HEK293T (cell line): ENCODE results near the gene VPS37B.
"Not testable (repeated sequence)": the region's sequence is repeated elsewhere in the genome, so short reads cannot be mapped to it uniquely, and the experiment has no call there.

Experiments used
- CTCF ChIA-PET: fragments of 350-600 bp; formaldehyde crosslinking; extraction: SDS; loops from one replicate; lab custom pipeline; 2021; ENCODE audit warnings: antibody characterized with exemption, inconsistent platforms; lab: Yijun Ruan, JAX
- POLR2A ChIA-PET: fragments of 350-600 bp; formaldehyde crosslinking; extraction: SDS; loops from one replicate; lab custom pipeline; 2020; ENCODE audit warnings: antibody characterized with exemption, inconsistent platforms; lab: Yijun Ruan, JAX
- DNase-seq: peaks from one replicate; pipeline ENCODE4 v3.0.0; 2012; ENCODE audit warnings: mixed read lengths; ENCODE audit errors: extremely low spot score
- ARNT ChIP-seq: fragments of 450-650 bp; IDR thresholded peaks from 2 replicates; pipeline ENCODE4 v1.6.1; 2017; ENCODE audit warnings: mild to moderate bottlenecking
- BHLHE40 ChIP-seq: fragments of 450-650 bp; IDR thresholded peaks from 2 replicates; pipeline ENCODE4 v1.6.1; 2016; ENCODE audit warnings: mild to moderate bottlenecking, moderate library complexity, borderline replicate concordance
- CTBP1 ChIP-seq: fragments of 450-650 bp; IDR thresholded peaks from 2 replicates; pipeline ENCODE4 v1.6.1; 2016; ENCODE audit warnings: borderline replicate concordance
- ELF4 ChIP-seq: fragments of 450-650 bp; IDR thresholded peaks from 2 replicates; pipeline ENCODE4 v1.6.1; 2017; ENCODE audit warnings: antibody characterized with exemption
- FOXA1 ChIP-seq: fragments of 450-650 bp; IDR thresholded peaks from 2 replicates; pipeline ENCODE4 v1.6.1; 2016; ENCODE audit warnings: mild to moderate bottlenecking
- FOXK2 ChIP-seq: fragments of 450-650 bp; IDR thresholded peaks from 2 replicates; pipeline ENCODE4 v1.6.1; 2016; ENCODE audit warnings: mild to moderate bottlenecking
- FOXM1 ChIP-seq: fragments of 450-650 bp; IDR thresholded peaks from 2 replicates; pipeline ENCODE4 v1.6.1; 2017; ENCODE audit warnings: mild to moderate bottlenecking, borderline replicate concordance
- HDGF ChIP-seq: fragments of 450-650 bp; IDR thresholded peaks from 2 replicates; pipeline ENCODE4 v1.6.1; 2017; ENCODE audit warnings: antibody characterized with exemption, borderline replicate concordance
- L3MBTL2 ChIP-seq: fragments of 450-650 bp; conservative IDR thresholded peaks from 2 replicates; pipeline ENCODE4 v1.6.1; 2016; ENCODE audit warnings: mild to moderate bottlenecking
- LEF1 ChIP-seq: fragments of 450-650 bp; IDR thresholded peaks from 2 replicates; pipeline ENCODE4 v1.6.1; 2017; ENCODE audit warnings: mild to moderate bottlenecking, borderline replicate concordance
- NFRKB ChIP-seq: fragments of 450-650 bp; IDR thresholded peaks from 2 replicates; pipeline ENCODE4 v1.6.1; 2016; ENCODE audit warnings: mild to moderate bottlenecking, moderate library complexity
- SP1 ChIP-seq: fragments of 450-650 bp; IDR thresholded peaks from 2 replicates; pipeline ENCODE4 v1.6.1; 2017
- SUZ12 ChIP-seq: fragments of 450-650 bp; IDR thresholded peaks from 2 replicates; pipeline ENCODE4 v1.6.1; 2016; ENCODE audit warnings: mild to moderate bottlenecking
- TARDBP ChIP-seq: fragments of 450-650 bp; IDR thresholded peaks from 2 replicates; pipeline ENCODE4 v1.6.1; 2016
- ZNF384 ChIP-seq: fragments of 450-650 bp; IDR thresholded peaks from 2 replicates; pipeline ENCODE4 v1.6.1; 2016
- TF ChIP-seq, protein P1 (sequence below): fragments of 450-650 bp; IDR thresholded peaks from 2 replicates; pipeline ENCODE4 v1.6.1; 2016

The VPS37B gene, protein sequence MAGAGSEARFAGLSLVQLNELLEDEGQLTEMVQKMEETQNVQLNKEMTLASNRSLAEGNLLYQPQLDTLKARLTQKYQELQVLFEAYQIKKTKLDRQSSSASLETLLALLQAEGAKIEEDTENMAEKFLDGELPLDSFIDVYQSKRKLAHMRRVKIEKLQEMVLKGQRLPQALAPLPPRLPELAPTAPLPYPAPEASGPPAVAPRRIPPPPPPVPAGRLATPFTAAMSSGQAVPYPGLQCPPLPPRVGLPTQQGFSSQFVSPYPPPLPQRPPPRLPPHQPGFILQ

DNA sequence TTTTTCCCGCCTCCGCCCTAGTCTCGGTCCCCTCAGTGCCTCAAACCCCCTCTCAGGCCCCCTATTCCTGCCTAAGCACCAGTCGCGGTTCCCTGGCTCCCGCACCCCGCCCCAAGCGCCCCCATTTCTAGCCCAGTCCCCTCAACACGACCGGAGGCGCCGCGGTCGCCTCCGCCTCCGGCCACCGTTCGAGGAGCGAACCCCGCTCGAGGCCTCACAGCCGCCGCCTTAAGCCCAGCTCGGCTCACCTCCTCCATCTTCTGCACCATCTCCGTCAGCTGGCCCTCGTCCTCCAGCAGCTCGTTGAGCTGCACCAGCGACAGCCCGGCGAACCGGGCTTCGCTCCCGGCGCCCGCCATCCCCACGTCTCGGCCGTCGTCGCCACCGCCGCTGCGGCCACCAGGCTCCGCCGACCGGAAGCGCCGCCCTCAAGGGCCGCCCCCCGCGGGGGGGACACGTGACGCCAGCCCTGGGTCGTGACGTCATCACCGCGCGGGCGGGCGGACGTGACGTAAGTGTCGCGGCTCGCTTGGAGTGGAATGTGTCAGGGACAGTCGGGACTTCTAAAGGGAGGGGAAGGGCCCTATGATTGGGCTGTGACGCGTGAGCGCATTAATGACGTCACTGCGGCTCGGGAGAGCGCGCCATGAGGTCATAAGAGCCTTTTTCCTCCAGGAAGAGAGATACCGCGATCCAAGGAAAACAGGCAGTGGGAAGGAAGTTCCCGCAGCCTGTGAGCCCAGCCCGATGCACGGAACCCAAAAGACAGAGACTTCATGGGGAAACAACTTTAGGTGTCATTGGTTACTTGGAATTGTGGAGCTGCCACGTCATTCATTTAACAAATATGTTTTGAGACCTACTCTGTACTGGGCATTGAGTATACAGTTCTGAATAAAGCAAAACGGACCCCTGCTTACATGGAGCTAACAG is at the start of gene VPS37B:
VPS37B (minus strand) TSS at position 421 of the 933 bp plus-strand sequence; CDS start at position 359, 62 bp downstream.
- ChIA-PET CTCF (interaction anchor here (1.3 kb wide), 1 partner anchor 16 kb away, joined by 6 read pairs; no protein-coding TSS in a partner anchor), POLR2A (interaction anchor here (1.1 kb wide), 1 partner anchor 337 kb away, joined by 3 read pairs; the partner anchor contains the start of genes MPHOSPH9 and MTRFR)
- no peak for TF ChIP-seq SUZ12
- TF ChIP-seq, protein P1, sequence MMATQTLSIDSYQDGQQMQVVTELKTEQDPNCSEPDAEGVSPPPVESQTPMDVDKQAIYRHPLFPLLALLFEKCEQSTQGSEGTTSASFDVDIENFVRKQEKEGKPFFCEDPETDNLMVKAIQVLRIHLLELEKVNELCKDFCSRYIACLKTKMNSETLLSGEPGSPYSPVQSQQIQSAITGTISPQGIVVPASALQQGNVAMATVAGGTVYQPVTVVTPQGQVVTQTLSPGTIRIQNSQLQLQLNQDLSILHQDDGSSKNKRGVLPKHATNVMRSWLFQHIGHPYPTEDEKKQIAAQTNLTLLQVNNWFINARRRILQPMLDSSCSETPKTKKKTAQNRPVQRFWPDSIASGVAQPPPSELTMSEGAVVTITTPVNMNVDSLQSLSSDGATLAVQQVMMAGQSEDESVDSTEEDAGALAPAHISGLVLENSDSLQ = peak; percentile 31; the same call in 1 of the 2 replicates
- TF ChIP-seq ARNT = 0 out of 2 replicates have a peak, but pooled peaks have one; percentile 20
- TF ChIP-seq L3MBTL2 = peak; percentile 62
- TF ChIP-seq CTBP1 = no peak; the same call in 1 of the 2 replicates
- peak; percentile 99 for TF ChIP-seq TARDBP
- TF ChIP-seq SP1 = no peak
- TF ChIP-seq ELF4 = no peak
- TF ChIP-seq HDGF = no peak
- TF ChIP-seq FOXM1 = peak; percentile 63; the same call in 1 of the 2 replicates
- no peak for TF ChIP-seq LEF1
- no peak for TF ChIP-seq ZNF384
- DNase-seq = peak; percentile 92

DNA sequence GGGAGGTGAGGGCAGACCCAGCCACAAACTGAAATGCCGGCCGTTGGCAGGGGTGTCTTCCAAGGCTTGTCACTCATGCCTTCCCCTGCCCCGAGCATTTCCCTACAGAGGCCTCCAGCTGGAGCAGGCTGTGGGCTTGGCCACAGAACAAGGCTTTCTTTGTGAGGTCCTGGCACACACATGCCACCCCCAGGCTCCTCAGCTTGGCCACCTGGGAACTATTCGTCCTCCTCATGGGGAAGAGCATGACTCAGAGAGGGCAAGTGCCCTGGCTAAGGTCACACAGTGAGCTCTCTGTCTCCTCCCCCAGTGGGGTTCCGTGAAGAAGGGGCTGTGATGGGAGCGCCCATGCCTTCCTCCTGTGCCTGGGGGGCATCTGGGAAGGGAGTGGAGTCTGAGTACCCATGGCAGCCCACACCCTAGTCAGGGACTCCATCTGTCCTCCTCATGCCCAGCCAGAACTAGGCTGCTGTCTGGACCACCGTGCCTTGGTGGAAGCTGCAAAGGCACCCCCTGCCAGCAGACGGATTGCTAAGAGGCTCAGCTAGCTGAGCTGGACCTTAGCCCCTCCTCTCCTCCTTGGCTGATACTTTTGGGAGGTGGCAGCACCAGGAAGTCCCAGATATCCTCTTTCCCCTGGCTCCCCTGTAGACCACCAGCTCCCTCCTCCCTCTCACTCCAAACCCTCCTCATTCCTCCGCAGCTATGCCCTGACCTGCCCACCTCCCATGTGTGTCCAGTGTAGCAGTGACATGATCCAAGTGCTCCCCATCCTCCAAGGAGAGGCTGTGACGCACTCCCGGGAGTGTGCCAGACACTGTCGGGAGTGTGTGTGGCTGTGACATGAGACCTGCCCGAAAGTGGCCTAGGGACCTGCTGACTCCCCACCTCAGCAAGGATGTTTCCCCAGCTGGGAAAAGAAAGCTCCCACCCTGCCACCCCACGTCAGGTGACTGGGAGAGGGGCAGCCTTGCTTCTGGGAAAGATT is 49.0 kb upstream of the VPS37B start:
- TF ChIP-seq ZNF384 = no peak
- TF ChIP-seq SP1 = no peak
- TF ChIP-seq, protein P1 = no peak
- no peak for TF ChIP-seq FOXA1
- TF ChIP-seq FOXK2 = no peak
- no peak for TF ChIP-seq HDGF
- TF ChIP-seq LEF1 = no peak
- TF ChIP-seq ELF4 = no peak
- TF ChIP-seq CTBP1 = no peak
- no peak for TF ChIP-seq FOXM1
- no peak for TF ChIP-seq BHLHE40
- no peak for TF ChIP-seq SUZ12
- no peak for TF ChIP-seq TARDBP
- TF ChIP-seq L3MBTL2 = no peak
- TF ChIP-seq NFRKB = no peak
- no peak for TF ChIP-seq ARNT
- DNase-seq = no peak
- ChIA-PET CTCF (interaction anchor here (0.6 to 1.0 kb wide), 2 partner anchors 10 to 152 kb away, joined by 3 to 7 read pairs; no protein-coding TSS in a partner anchor), POLR2A (no interaction called here)

DNA sequence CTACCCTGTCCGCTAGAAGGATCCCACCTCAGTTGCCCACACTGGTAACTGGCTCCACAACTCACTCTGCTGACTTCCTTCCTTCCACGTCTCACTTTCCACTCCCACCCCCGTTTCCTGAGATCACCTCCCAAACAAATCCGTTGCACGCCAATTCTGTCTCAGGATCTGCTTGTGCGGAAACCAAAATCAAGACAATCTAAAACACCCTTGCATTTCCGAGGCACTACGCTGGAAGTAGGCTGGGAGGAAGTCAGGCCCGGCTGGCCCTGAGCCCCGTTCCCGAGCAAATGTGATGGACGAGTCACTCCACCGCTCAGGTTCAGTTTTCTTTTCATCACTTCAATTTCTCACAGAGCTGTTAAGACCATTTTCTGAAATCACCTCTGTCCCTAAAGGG is 47.3 kb upstream of the VPS37B start:
- TF ChIP-seq, protein P1 = no peak
- TF ChIP-seq HDGF (no peak), CTBP1 (no peak), ELF4 (no peak), ARNT (no peak), L3MBTL2 (no peak), NFRKB (no peak), SP1 (no peak), TARDBP (no peak), FOXM1 (no peak), ZNF384 (no peak), BHLHE40 (no peak), FOXA1 (no peak), FOXK2 (no peak), LEF1 (no peak), SUZ12 (no peak)
- ChIA-PET POLR2A (no interaction called here), CTCF (no interaction called here)
- DNase-seq = no peak

DNA sequence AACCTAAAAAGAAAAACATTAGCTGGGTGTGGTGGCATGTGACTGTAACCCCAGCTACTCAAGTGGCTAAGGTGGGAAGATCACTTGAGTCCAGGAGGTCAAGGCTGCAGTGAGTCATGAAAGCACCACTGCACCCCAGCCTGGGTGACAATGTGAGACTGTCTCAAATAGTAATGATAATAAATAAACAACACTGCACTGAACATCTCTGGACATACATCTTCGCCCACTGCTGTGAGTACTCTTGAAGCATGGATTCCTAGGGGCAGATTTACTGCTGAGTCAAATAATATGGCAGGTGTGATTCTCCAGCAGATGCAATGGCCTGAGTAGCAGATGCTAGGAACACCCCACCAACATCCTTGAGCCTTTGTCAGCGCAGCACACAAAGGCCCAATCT is 46.7 kb upstream of the VPS37B start:
- POLR2A ChIA-PET = no interaction called here
- TF ChIP-seq FOXM1 (no peak), FOXK2 (no peak), SP1 (no peak), NFRKB (no peak), TARDBP (no peak), FOXA1 (no peak), ARNT (no peak)
- CTCF ChIA-PET = no interaction called here
- DNase-seq = no peak

DNA sequence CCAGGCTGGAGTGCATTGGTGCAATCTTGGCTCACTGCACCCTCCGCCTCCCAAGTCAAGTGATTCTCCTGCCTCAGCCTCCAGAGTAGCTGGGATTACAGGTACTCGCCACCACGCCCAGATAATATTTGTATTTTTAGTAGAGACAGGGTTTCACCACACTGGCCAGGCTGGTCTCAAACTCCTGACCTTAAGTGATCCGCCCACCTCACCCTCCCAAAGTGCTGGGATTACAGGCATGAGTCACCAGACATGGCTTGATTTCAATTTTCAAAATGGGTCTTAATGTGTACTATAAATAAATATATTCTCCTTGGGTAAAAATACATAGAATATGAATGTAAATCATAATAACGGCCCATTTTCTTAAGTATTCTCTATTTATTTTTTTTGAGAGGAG is 45.4 kb upstream of the VPS37B start:
- CTCF ChIA-PET, DNase-seq, POLR2A ChIA-PET: not testable (repeated sequence)
